WTC11 (cell line): ENCODE results near the gene ATP8B3. TPM values are rescaled to one million over a fixed set of nuclear protein-coding genes. Genes with fewer than 3 reads are reported as not detected.

ENCODE experiments used
- ATAC-seq: fragments of 200-7000 bp; cut with Tn5 transposase; 2 replicates; pipeline ENCODE4 v1.10.0; 2021; ENCODE audit warnings: mild to moderate bottlenecking, moderate library complexity
- CTCF ChIA-PET: fragments of 300-600 bp; sonication (Branson Sonifier 250); formaldehyde crosslinking; loops from one replicate; lab custom pipeline; 2021; ENCODE audit warnings: antibody characterized with exemption; lab: Charles Lee
- POLR2A ChIA-PET: fragments of 350-600 bp; sonication (Branson Sonifier 250); formaldehyde crosslinking; loops from one replicate; lab custom pipeline; 2021; ENCODE audit warnings: antibody characterized with exemption; lab: Charles Lee
- DNase-seq: peaks from one replicate; pipeline ENCODE4 v3.0.0; 2021; ENCODE audit warnings: low spot score
- H3K27ac Mint-ChIP-seq: 2 replicates; pipeline ENCODE4 v1.8.0; 2021; ENCODE audit warnings: mixed read lengths
- H3K27me3 Mint-ChIP-seq: 2 replicates; pipeline ENCODE4 v1.8.0; 2021; ENCODE audit warnings: low read depth, mild to moderate bottlenecking, moderate library complexity, mixed read lengths
- H3K36me3 Mint-ChIP-seq: 2 replicates; pipeline ENCODE4 v1.8.0; 2021; ENCODE audit warnings: mixed read lengths
- H3K4me1 Mint-ChIP-seq: 2 replicates; pipeline ENCODE4 v1.8.0; 2022; ENCODE audit warnings: mixed read lengths
- H3K4me3 Mint-ChIP-seq: 2 replicates; pipeline ENCODE4 v1.8.0; 2021; ENCODE audit warnings: mild to moderate bottlenecking, moderate library complexity, mixed read lengths
- H3K9me3 Mint-ChIP-seq: 2 replicates; pipeline ENCODE4 v1.8.0; 2021; ENCODE audit warnings: mixed read lengths
- AR ChIP-seq: fragments of 250-450 bp; sonication (Bioruptor Pico); IDR thresholded peaks from 2 replicates; pipeline ENCODE4 v1.9.0; 2021; ENCODE audit warnings: mild to moderate bottlenecking
- ATF2 ChIP-seq: sonication (generic); formaldehyde crosslinking; IDR thresholded peaks from 2 replicates; pipeline ENCODE4 v1.8.1; 2022; ENCODE audit warnings: low read depth, missing genetic modification reagents, borderline replicate concordance
- CREM ChIP-seq: sonication (generic); formaldehyde crosslinking; IDR thresholded peaks from 2 replicates; pipeline ENCODE4 v1.8.1; 2022; ENCODE audit warnings: mild to moderate bottlenecking, missing genetic modification reagents, moderate library complexity
- EMX1 ChIP-seq: fragments of 250-450 bp; sonication (Bioruptor Pico); IDR thresholded peaks from 2 replicates; pipeline ENCODE4 v1.8.0; 2021; ENCODE audit warnings: mild to moderate bottlenecking
- ESRRA ChIP-seq: sonication (generic); formaldehyde crosslinking; IDR thresholded peaks from 2 replicates; pipeline ENCODE4 v1.8.1; 2022; ENCODE audit warnings: mild to moderate bottlenecking, missing genetic modification reagents, borderline replicate concordance
- HMGXB4 ChIP-seq: sonication (generic); formaldehyde crosslinking; IDR thresholded peaks from 2 replicates; pipeline ENCODE4 v1.8.1; 2023; ENCODE audit warnings: mild to moderate bottlenecking, moderate library complexity, missing genetic modification reagents
- KAT7 ChIP-seq: sonication (generic); formaldehyde crosslinking; IDR thresholded peaks from 2 replicates; pipeline ENCODE4 v1.8.1; 2023; ENCODE audit warnings: missing genetic modification reagents, mild to moderate bottlenecking, borderline replicate concordance
- MLX ChIP-seq: sonication (generic); formaldehyde crosslinking; IDR thresholded peaks from 2 replicates; pipeline ENCODE4 v1.8.1; 2023; ENCODE audit warnings: mild to moderate bottlenecking, missing genetic modification reagents, moderate library complexity
- NFE2L1 ChIP-seq: sonication (generic); formaldehyde crosslinking; IDR thresholded peaks from 2 replicates; pipeline ENCODE4 v1.8.1; 2023; ENCODE audit warnings: missing genetic modification reagents
- OVOL2 ChIP-seq: fragments of 250-450 bp; sonication (Bioruptor Pico); IDR thresholded peaks from 2 replicates; pipeline ENCODE4 v1.9.0; 2021; ENCODE audit warnings: mild to moderate bottlenecking, borderline replicate concordance
- SMAD4 ChIP-seq: sonication (generic); formaldehyde crosslinking; IDR thresholded peaks from 2 replicates; pipeline ENCODE4 v1.8.0; 2022; ENCODE audit warnings: mild to moderate bottlenecking, missing genetic modification reagents
- SOX15 ChIP-seq: fragments of 250-450 bp; sonication (Bioruptor Pico); IDR thresholded peaks from 2 replicates; pipeline ENCODE4 v1.9.0; 2021; ENCODE audit warnings: mild to moderate bottlenecking
- ZNF263 ChIP-seq: sonication (generic); formaldehyde crosslinking; IDR thresholded peaks from 2 replicates; pipeline ENCODE4 v1.8.1; 2022; ENCODE audit warnings: low read depth, mild to moderate bottlenecking, moderate library complexity, missing genetic modification reagents
- ZNF281 ChIP-seq: sonication (generic); formaldehyde crosslinking; IDR thresholded peaks from 2 replicates; pipeline ENCODE4 v1.8.0; 2023; ENCODE audit warnings: mild to moderate bottlenecking, missing genetic modification reagents
- total RNA-seq: library from RNA; stranded (reverse); gene quantifications from 3 replicates; pipeline ENCODE4 v1.2.3, GENCODE V29; 2021
- TF ChIP-seq, protein P1 (sequence below): sonication (generic); formaldehyde crosslinking; IDR thresholded peaks from 2 replicates; pipeline ENCODE4 v1.8.0; 2022; ENCODE audit warnings: missing genetic modification reagents
- TF ChIP-seq, protein P2 (sequence below): sonication (generic); formaldehyde crosslinking; IDR thresholded peaks from 2 replicates; pipeline ENCODE4 v1.8.1; 2023; ENCODE audit warnings: mild to moderate bottlenecking, missing genetic modification reagents, moderate library complexity
- TF ChIP-seq, protein P3 (sequence below): sonication (generic); formaldehyde crosslinking; conservative IDR thresholded peaks from 2 replicates; pipeline ENCODE4 v1.8.1; 2023; ENCODE audit warnings: mild to moderate bottlenecking, low read depth, missing genetic modification reagents, moderate library complexity

ATP8B3 gene
- total RNA-seq, 1 experiment from 2014 or later: 5.5 TPM

- peaks cover 4% of the 10 kb centered on the region for H3K27me3 Mint-ChIP-seq
- no peak overlapping the region for H3K27ac Mint-ChIP-seq
- peaks cover 5% of the 10 kb centered on the region; the same call in 1 of the 2 replicates for H3K4me1 Mint-ChIP-seq
- no peak for ATAC-seq
- POLR2A ChIA-PET: no interaction called here
- CTCF ChIA-PET: interaction anchor here (0.9 to 2.9 kb wide), 4 partner anchors 10 to 270 kb away, joined by 3 to 45 read pairs (median 6); no protein-coding TSS in a partner anchor
- H3K4me3 Mint-ChIP-seq: no peak overlapping the region
- no peak for DNase-seq
- H3K9me3 Mint-ChIP-seq: no peaks in the 10 kb centered on the region
- no peak for TF ChIP-seq HMGXB4 (CRISPR knock-in tag)
- no peak for TF ChIP-seq SOX15 (CRISPR knock-in tag)
- no peak for TF ChIP-seq EMX1
- TF ChIP-seq CREM: no peak
- TF ChIP-seq, protein P1, sequence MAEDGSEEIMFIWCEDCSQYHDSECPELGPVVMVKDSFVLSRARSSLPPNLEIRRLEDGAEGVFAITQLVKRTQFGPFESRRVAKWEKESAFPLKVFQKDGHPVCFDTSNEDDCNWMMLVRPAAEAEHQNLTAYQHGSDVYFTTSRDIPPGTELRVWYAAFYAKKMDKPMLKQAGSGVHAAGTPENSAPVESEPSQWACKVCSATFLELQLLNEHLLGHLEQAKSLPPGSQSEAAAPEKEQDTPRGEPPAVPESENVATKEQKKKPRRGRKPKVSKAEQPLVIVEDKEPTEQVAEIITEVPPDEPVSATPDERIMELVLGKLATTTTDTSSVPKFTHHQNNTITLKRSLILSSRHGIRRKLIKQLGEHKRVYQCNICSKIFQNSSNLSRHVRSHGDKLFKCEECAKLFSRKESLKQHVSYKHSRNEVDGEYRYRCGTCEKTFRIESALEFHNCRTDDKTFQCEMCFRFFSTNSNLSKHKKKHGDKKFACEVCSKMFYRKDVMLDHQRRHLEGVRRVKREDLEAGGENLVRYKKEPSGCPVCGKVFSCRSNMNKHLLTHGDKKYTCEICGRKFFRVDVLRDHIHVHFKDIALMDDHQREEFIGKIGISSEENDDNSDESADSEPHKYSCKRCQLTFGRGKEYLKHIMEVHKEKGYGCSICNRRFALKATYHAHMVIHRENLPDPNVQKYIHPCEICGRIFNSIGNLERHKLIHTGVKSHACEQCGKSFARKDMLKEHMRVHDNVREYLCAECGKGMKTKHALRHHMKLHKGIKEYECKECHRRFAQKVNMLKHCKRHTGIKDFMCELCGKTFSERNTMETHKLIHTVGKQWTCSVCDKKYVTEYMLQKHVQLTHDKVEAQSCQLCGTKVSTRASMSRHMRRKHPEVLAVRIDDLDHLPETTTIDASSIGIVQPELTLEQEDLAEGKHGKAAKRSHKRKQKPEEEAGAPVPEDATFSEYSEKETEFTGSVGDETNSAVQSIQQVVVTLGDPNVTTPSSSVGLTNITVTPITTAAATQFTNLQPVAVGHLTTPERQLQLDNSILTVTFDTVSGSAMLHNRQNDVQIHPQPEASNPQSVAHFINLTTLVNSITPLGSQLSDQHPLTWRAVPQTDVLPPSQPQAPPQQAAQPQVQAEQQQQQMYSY (CRISPR knock-in tag): no peak
- no peak for TF ChIP-seq MLX (CRISPR knock-in tag)
- no peak for TF ChIP-seq AR
- no peak for TF ChIP-seq OVOL2 (CRISPR knock-in tag)
- TF ChIP-seq ZNF263 (CRISPR knock-in tag): no peak
- no peak for TF ChIP-seq ESRRA (CRISPR knock-in tag)
- TF ChIP-seq ATF2 (CRISPR knock-in tag): no peak
- TF ChIP-seq SMAD4 (CRISPR knock-in tag): no peak
- TF ChIP-seq, protein P2, sequence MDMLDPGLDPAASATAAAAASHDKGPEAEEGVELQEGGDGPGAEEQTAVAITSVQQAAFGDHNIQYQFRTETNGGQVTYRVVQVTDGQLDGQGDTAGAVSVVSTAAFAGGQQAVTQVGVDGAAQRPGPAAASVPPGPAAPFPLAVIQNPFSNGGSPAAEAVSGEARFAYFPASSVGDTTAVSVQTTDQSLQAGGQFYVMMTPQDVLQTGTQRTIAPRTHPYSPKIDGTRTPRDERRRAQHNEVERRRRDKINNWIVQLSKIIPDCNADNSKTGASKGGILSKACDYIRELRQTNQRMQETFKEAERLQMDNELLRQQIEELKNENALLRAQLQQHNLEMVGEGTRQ: no peak
- no peak for TF ChIP-seq ZNF281 (CRISPR knock-in tag)
- TF ChIP-seq, protein P3, sequence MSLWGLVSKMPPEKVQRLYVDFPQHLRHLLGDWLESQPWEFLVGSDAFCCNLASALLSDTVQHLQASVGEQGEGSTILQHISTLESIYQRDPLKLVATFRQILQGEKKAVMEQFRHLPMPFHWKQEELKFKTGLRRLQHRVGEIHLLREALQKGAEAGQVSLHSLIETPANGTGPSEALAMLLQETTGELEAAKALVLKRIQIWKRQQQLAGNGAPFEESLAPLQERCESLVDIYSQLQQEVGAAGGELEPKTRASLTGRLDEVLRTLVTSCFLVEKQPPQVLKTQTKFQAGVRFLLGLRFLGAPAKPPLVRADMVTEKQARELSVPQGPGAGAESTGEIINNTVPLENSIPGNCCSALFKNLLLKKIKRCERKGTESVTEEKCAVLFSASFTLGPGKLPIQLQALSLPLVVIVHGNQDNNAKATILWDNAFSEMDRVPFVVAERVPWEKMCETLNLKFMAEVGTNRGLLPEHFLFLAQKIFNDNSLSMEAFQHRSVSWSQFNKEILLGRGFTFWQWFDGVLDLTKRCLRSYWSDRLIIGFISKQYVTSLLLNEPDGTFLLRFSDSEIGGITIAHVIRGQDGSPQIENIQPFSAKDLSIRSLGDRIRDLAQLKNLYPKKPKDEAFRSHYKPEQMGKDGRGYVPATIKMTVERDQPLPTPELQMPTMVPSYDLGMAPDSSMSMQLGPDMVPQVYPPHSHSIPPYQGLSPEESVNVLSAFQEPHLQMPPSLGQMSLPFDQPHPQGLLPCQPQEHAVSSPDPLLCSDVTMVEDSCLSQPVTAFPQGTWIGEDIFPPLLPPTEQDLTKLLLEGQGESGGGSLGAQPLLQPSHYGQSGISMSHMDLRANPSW (CRISPR knock-in tag): no peak
- no peak for TF ChIP-seq KAT7 (CRISPR knock-in tag)
- TF ChIP-seq NFE2L1: no peak
- TF ChIP-seq, all 79 proteins: peak for 0
- peaks cover 7% of the 10 kb centered on the region for H3K36me3 Mint-ChIP-seq
These were observed 3.8 kb upstream of the ATP8B3 start for GRCh38 chr19:1815605-1816529.
